ENCODE results near the gene MSRB1.
"Not testable (repeated sequence)": the region's sequence is repeated elsewhere in the genome, so short reads cannot be mapped to it uniquely, and the experiment has no call there.

MSRB1 gene

GRCh38 chr16:1938316-1938715 is 4.7 kb downstream of the MSRB1 start:
- no peak for DNase-seq

DNA sequence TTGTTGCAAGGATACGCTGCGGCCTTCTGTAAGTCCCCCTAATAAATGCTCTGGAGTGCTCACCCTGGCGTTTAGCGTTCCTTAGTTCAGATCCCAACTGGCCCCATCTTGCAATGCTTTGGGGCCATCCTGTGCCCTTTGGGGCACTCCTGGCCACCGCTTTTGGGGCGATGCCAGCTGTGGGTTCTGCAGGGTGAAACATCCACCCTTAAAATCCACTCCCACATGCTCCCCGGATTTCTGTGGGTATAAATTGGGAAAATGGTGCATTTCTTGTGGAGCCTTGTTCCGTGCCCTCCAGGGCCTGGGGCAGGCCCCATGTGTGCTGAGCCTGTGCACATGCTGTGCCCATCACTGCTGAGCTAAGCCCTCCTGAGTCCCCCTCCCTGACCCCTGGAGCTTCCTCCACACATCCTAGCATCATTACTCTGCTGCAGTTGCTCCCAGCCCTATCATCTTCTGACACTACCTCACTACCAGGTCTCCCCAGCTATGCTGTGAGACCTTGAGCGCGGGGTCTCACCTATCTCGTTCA is 6.0 kb downstream of the MSRB1 start:
- no peak for DNase-seq

DNA sequence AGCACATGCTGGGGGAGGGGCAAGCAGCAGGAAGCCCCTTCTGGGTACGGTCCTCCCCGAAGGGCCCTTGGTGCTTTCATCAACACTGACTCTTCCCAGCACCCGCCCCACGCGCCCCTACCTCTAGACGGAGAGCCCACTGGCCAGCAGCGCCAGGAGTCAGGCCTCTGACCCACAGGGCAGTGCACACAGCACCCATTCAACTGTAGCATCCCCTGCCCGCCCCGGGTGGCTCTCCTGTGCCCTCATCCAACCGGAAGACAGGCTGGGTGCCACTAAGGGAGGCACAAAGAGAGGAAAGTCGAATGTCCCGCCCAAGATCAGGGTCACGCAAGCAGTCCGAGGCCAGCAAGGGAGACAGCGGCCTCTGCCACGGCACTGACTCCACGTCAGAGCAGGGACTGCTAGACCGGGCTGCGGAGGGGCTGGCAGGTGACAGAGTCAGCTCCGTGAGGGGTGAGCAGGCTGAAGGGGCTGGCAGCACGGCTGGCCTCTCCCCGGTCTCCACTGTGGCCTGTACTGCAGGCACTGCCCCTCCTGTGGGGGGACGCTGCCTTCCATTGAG is 9.8 kb downstream of the MSRB1 start:
- no peak for DNase-seq

DNA sequence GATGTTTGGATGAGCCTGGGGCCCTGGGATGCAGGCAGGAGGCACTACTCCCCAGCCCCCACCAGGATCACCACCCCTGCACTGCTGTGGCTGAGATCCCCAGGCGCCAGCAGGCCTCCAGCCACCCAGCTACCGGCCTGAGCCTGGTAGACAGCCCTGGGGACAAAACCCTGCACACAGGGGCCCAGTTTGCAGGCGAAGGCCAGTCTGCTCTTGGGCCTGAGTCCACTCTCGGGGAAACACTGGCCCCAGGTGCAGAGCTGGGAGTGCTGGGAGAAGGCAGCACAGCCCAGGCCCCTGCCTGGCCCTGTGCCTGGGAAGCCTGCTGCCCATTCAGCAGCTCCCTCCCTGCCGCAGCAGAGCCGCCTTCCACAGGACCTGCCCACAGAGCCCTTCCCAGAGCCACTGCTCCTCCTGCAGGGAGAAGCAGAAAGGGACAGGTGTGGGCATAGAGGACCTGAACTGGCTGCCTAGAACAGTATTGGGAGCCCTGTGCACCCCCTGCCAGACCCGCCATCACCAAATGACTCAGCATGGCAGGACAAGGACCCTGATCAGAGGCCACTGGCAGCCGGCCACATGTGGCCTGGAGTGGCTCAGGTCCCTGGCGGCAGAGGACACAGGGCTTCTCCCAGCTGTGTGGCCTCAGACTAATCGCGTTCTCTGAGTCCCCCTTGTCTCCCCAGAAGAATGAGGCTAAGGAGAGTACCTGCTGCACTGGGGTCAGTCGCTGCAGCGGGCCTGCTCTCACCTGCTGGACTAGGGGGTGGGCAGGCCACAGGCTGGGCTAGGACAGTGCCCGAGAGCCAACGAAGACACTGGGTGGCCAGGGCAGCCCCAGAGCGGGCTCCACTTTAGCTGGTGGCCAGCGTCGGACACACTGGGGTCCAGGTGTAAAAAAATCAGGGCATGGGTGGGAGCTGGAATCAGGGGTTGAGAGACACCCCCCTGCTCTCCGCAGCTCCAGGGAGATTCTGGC is 10.7 kb downstream of the MSRB1 start:
- DNase-seq: no peak

GRCh38 chr16:1930338-1930720 is 12.7 kb downstream of the MSRB1 start:
- DNase-seq: no peak

- DNase-seq: peak; percentile 74
Observed at GRCh38 chr16:1929578-1930337, 13.2 kb downstream of the MSRB1 start.

- no peak for DNase-seq
Observed at GRCh38 chr16:1929105-1929504, 13.9 kb downstream of the MSRB1 start.

DNA sequence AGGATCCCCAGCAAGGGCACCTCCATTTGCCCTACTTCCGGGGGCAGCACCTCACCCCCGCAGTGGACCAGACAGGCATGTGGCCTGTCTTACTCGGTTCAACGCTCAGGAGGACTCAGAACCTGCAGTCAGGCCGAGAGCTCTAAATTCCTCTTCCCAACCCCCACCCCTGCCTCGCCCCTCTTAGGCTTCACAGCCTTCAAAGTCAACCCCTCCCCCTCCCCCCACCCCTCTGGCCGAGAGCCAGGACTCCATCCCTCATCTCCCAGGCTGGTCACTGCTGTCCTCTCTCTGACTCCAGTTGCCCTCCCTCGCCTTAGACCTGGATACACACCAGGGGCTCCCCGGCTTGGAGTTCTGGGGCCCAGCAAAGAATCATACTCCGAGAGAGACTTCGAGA is 16.7 kb downstream of the MSRB1 start:
- DNase-seq: no peak

- no peak for DNase-seq
Observed at GRCh38 chr16:1924095-1924494, 18.9 kb downstream of the MSRB1 start.

DNA sequence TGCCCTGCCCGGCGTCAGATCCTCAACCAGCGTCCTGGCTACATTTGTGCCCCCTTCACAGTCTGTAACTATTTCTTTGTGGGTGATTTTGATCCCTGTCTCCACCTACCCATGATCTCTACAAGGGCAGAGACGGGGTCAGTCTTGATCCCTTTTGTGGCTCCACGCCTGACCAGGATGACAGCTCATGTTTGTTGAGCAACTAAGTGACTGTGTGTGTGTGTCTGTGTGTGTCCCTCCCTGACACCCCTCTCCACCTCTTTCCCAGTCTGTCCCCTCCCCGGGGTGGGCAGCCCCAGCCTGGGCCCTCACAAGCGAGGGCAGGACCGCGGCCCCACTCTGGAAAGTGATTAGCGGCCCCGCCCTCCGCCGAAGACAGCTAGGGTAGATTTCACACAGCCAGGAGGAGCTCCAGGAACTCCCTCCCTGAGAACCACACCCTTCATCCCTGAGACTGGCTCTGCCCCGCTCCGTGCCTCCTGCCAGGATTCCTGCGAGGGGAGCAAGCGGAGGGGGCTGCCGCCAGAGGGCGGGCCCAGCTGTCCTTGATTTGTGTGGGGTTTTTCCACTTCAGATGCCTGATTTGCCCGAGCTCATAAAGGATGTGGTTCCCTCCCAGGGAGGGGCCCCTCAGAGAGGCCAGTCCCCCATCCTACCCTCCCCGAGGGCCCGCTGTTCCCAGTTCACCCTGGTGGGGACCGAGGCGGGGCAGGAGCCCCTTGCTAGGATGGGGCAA is 19.5 kb downstream of the MSRB1 start:
- no peak for DNase-seq

- DNase-seq: no peak
Observed at GRCh38 chr16:1922357-1922756, 20.6 kb downstream of the MSRB1 start.

GRCh38 chr16:1920727-1921171 is 22.2 kb downstream of the MSRB1 start:
- no peak for DNase-seq

- DNase-seq: not testable (repeated sequence)
Observed at GRCh38 chr16:1920122-1920521, 22.9 kb downstream of the MSRB1 start.

DNA sequence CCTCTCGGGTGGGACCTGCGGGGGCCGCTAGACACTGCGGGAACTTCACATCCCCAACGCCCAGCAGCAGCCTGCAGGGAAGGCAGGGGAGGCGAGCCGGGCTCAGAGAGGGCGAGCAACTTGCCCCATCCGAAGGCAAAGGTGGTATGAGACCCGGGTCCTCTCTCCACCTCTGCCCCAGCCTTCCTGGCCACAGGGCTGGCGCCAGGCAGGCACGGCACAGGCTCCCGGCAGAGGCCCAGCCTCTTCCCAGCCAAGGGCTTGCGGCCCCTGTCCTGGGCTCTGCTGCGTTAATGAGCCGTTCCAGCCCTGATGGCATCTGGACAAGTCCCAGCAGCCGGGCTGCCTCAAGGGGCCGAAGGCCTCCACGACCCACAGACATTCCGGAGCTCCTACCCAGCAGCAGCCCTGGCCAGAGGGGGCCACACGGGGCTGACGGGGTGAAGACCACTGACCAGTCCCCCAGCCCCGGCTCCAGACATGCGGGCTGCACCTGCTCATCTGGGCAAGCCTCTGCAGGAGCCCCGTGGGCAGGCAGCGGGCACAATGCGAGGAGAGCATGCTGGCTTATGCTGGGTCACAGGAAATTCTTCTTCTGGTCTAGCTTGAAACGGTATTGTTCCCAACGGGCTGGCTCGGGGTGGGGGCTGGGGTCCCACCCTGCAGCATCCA is 23.5 kb downstream of the MSRB1 start:
- no peak for DNase-seq

DNA sequence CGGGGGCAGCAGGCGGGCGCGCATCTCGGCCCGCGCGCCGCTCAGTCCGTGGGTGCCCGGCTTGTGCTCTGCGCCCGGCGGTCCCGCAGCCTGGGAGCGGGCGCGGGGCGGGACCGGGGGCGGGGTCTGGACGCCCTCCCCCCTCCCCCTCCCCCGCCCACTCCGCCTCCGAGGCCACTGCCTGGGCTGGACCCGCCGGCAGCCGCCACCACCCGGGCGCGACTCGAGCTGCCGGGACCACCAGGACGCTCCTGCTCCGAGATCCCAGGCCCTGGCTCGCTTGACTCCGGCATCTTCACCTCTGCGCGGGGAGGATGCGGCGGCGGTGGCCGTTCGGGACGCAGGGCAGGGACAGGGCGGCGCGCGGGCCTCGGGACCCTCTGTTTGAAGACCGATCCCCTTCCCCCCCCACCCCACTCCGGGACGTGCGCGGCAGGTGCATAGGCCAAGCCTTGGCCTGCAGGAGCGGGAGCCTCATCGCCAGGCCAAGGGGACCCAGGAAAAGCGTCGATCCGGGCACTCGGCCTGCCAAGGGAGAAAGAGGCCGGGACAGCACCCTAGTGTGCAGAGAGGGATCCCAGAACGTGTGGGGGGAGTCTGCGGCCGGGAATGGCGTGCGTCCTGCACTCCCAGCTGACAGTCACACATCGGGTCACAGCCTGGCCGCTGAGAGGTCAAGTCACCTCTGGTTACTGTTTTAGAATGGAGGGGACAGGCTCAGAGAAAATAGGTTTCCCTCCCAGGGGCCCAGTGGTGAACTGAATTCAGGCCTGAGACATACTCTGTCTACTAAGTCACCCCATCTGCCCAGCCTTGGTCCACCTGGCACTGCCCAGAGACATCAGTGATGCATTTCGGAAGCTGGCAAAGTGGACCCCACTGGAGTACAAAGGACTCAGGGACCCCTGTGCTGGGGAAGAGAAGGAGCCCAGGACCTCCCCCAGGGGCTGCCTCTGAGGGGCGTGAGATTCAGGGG is 24.4 kb downstream of the MSRB1 start, which contains the start of gene HS3ST6:
Gene HS3ST6, minus strand, starts transcription at position 65 of the 976 bp plus-strand sequence. CDS start 92 bp downstream, outside the sequence.
- no peak for DNase-seq

DNA sequence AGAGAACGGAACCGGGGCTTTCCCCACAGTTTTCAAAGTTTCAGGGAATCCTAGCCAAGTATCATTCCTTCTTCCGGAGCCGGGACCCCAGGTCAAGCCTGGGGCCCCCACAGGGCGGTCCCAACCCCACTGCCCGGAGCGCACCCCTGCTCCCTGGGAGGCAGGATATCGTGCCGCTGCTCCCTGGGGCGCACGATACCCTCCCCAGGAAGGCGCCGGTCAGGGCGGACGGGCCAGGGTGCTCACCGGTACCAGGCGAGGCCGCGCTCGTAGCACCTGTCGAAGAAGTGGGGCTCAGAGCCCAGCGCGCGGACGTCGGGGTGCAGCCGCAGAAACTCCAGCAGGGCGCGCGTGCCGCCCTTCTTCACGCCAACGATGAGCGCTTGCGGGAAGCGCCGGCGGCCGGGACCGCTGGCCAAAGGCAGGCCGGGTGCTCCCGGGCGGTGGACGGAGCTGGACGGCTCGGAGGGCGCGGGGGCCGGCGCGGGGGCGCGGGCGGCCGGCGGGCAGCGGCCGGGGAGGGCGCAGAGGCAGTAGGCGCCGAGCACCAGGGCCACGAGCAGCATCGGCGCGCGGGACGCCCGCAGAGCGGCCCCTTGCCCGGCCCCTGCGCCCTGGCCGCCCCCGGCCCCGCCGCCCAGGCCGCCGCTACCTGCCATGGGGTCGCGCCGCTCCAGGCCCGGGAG is 25.2 kb downstream of the MSRB1 start:
- no peak for DNase-seq

DNA sequence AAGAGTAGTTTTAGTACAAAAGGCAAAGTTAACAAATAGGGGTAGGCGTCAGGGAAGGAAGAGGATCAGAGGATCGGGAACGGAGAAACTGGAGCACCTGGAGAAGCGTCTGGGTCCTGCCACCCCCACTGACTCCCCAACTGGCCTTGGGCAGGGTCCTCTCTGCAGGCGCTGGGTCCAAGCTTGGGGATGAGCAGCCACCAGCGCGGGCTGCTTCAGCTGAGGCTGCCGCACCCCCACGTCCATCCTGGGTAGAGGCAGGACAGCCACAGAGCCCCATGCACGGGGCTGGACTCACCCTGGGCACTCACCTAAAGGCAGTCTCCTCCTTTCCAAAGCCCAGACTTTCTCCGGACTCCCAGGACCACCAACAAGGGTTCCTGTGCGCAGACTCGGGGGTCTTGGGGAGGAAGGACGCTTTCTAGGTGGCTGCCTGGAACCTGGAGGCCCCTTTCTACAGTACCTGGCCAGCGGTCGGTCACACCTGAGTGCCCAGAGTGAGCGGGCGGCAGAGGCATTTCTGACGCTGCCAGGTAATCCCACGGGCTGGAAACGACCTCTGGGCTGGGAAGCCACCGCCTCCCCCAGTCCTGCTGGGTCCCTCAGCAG is 25.8 kb downstream of the MSRB1 start:
- no peak for DNase-seq

DNA sequence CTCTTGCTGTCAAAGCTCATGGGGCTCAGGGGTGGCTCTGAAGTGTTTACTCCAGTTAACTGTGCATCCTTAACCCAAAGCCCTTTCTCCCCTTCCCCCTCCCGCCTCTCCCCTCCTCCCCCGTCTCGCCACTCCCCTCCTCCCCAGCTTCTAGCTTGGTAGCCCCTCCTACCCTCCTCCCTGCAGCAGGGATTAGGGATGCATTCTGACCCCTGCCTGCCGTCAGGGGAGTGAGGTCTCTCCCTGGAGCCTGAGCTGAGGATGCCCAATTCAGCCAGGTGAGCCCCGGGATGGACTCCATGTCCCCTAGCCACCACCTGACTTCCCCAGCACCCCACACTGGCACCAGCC is 26.4 kb downstream of the MSRB1 start:
- DNase-seq: no peak

Data from GOT3 (cell line).